Left lobe of liver (tissue), 2 donors: ENCODE data around the gene EGLN1. TPM values are rescaled to one million over a fixed set of nuclear protein-coding genes. Genes with fewer than 3 reads are reported as not detected.
A peak's percentile ranks its signal among the peaks of the same experiment; 100 is the strongest.

Source experiments
- ATAC-seq: fragments of 200-7000 bp; cut with Tn5 transposase; one replicate; pipeline ENCODE4 v1.9.1; 2020; ENCODE audit warnings: mild to moderate bottlenecking, moderate library complexity
- DNase-seq: peaks from one replicate; pipeline ENCODE4 v3.0.0-alpha.2; 2020; ENCODE audit warnings: low spot score
- total RNA-seq: library from RNA; stranded (reverse); gene quantifications from one replicate; pipeline ENCODE4 v1.2.1, GENCODE V29; 2021
- donor health status: DM: no; HTN: no; CAD: no; lungs with moderate emphysema.
- donor health status: DM: no; HTN: yes; CAD: no.

The EGLN1 gene
- total RNA-seq, 1 donor from 2014 or later: 23.6 TPM

DNA sequence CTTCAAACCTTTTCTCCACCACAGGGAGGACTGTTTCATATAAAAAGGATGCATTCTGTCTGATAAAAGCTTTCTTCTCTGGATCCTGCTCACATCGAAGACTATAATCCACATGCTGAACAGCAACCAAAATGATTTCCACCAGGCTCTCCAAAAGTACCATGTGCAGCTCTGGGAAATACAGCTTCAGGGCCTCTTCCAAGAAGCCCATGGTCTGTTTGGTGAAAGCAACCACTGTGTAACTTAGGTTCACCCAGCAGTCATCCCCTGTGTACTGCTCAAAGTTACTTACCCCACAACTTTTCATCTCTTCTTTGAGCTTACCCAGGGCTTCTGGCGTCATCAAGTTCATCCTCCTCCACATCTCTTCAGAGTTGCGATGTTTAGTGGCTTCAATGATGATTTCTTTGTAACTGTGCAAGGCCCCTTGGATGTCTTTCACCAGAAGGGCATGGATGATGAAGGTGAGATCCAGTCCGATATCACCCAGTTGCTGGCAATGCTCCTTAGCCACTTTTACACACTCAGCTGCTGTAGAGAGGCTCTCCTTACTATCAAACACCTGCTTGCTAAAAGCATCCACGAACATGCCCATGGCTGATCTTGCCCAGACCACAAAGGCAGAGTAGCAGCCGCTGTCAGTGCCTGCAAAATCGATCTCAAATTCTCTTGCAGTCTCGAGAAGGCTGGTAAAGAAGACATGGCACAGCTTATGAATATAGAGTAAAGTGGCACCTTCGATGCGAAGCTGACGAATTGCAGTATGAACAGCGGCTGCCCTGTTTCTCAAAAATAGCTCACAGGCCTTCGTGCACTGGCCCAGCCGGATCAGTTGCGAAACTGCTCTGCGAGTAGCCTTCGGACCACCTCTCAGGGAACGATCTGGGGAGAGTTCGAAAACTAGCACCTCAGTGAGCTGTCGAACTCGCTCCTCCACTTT, 86.2 kb downstream of the EGLN1 start:
- DNase-seq (no peak), ATAC-seq (no peak)

DNA sequence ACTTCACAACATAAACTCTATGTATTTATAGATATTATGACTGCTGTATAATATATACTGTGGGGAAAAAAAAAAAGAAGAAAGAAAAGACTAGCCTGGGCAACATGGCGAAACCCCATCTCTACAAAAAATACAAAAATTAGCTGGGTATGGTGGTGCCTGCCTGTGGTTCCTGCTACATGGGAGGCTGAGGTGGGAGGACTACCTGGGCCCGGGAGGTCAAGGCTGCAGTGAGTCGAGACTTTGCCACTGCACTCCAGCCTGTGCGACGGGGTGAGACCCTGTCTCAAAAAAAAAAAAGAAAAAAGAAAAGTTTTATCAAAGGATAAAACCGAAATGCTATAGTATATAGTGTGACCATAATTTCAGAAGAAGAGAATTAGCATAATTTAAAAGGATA, 87.1 kb downstream of the EGLN1 start:
- ATAC-seq: no peak

DNA sequence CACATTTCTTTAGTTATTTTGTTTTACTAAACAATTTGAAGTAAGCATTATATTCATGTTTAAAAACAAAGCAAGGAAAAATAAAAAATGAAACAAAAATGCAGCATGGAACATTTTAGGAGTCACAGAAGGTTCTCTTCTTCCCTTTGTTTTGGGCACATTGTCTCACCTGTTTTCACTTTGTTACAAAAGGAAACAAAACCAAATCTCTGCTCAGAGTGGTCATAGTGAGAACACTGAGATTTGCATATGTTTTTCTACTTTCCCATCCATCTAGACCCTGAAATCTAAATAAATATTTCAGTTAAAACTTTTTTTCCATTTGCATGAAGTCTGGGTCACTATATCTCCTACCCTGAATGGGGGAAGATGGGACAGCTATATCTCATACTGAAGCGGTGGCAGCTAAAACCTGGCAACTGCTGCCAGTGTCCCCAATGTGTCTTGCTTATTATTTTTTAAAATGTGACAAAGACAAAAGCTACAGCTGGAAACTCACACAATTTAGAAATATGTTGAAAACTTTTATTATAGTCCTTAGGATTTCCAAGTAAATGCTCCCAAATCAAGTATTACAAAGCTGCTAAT, 87.9 kb downstream of the EGLN1 start:
- DNase-seq: no peak
- no peak for ATAC-seq

More for the DNA sequence above, 87.1 kb downstream of the EGLN1 start:
- DNase-seq: no peak

DNA sequence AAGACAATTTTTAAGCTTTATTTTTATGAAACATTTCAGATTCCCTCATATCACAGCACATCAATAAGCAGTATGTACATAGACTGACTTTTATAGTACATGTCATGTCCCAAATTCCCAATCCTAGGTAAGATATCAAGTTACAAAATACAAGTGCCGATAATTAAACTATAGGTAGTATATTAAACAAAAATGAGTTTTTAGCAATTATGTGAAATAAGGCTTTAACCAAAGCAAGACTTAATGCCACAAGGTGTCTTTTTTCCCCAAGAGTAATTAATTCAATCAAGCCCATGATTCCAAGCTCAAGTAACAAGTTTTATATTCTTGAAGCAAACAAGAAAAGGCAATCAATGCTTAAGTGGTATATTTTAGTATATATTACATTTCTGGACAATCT, 89.3 kb downstream of the EGLN1 start:
- DNase-seq (no peak), ATAC-seq (no peak)

DNA sequence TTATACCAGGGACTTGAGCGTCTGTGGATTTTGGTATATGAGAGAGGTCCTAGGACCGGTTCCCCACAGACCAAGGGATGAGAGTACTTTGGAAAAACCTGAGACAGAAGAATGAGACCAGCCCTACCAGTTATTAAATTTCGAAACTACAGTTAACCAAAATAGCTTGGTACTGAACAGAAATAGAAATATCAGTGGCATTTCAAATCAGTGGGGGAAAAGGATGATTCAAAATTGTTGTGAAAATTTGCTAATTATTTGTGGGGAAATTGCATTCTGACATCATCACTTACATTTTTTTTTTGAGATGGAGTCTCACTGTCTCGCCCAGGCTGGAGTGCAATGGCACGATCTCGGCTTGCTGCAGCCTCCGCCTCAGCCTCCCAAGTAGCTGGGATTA, 92.6 kb downstream of the EGLN1 start:
- DNase-seq (no peak), ATAC-seq (no peak)

DNA sequence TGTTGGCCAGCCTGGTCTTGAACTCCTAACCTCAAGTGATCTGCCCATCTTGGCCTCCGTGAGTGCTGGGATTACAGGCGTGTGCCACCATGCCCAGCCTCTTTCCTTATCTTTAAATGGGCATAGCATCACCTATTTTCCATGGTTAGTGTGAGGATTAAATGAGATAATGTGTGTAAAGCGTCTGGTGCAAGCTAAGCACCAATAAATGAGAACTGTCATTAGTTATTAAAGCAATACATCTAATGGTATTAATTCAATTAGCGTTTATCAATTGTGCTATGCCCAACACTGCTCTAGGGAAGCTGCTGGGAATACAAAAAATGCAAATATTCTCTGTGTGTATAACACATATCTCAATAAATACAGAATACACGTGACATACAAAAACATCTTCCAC, 94.5 kb downstream of the EGLN1 start:
- DNase-seq (no peak), ATAC-seq (no peak)

DNA sequence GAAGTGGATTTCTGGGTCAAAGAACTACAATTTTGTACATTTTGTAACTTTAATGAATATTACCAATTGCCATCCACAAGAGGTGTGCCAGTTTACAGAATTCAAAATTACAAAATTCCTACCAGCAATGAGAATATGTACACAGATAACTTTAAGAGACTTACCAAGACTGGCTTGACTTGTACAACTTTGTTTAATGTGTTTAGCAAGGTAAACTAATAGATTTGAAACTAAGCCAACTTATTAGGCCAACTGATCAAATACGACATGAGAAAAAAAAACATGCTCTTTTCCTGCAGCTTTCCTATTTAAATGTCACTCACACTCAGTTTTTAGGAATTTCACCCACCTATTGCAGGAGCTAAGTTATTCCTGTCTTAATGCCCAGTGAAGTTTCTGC, 95.8 kb downstream of the EGLN1 start:
- ATAC-seq: peak; percentile 42
- DNase-seq: no peak

DNA sequence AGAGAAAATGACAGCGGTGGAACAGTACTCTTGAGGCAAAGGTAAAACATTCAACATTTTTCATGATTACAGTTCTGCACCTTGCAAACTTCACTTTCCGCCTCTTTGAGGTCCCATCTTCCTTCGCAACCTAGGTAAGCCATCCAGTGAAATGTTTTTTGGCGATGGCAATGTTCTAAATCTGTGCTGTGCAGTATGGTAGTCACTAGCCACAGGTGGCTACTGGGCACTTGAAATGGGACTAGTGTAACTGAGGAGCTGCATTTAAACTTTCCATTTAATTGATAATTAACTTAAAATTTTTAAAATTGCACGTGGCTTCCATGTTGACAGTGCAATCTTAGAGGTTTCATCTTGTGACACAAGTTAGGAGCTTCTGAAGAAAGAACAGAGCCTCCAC, 97.4 kb downstream of the EGLN1 start:
- no peak for ATAC-seq
- no peak for DNase-seq

DNA sequence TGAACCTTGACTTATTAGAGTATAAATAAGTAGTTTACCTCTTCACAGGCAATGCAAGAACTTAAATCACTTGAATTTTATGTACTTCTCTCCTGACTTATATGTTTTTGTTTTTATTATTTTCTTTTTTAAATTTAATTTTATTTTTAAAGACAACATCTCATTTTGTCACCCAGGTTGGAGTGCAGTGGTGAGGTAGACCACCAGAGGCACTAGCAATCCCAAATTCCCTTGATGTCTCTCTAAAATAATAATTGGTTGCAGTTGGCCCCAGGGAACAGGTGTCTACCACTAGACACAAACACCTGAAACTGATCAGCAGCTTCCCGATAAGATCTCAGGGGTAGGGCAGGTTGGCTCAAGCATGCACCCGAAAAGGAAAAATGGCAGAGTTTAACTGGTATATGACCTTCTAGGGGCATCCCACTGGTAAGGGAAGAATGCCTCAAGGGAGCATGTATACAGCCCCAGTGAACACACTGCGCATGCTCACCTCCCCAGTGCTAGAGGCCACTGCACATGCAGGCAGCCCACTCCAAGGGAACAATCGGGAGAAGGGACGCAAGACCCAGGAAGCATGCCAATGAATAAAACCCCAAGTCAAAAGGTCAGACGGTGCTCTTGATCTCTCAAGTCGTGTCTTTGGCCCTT, 99.1 kb downstream of the EGLN1 start:
- ATAC-seq: no peak
- DNase-seq: no peak

DNA sequence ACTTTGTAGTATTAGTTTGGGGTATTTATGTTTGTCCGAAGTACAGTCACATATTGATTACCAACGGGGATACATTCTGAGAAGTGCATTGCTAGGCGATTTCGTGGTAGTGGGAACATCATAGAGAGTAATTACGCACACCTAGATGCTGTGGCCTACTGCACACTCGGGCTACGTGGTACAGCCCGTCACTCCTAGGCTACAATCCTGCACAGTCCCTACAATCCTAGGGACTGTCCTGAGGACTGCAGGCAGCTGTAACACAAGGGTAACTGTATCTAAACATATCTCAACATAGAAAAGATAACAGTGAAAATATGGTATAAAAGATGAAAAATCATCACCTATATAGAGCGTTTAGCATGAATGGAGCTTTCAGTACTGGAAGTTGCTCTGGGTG, 103.0 kb downstream of the EGLN1 start:
- DNase-seq: no peak
- ATAC-seq: no peak

DNA sequence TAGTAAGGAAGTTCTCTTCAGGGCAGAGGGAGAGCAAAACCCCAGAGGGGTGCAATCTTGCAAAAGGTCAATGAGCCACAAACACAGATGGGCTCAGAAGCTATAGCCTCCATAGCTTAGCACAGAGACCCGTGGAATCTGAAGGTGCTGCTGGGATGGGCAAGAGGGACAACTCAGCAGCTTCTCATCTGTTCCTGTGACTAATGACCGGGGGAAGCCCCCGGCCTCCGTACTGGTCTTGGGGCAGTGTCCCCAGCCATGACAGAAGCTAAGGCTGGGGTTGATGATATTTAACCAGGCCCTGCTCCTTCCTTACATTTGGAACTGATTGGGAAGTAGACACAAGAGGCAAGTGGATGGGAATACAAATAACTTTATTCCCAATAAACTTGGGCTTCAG, 103.5 kb downstream of the EGLN1 start:
- no peak for DNase-seq
- no peak for ATAC-seq

DNA sequence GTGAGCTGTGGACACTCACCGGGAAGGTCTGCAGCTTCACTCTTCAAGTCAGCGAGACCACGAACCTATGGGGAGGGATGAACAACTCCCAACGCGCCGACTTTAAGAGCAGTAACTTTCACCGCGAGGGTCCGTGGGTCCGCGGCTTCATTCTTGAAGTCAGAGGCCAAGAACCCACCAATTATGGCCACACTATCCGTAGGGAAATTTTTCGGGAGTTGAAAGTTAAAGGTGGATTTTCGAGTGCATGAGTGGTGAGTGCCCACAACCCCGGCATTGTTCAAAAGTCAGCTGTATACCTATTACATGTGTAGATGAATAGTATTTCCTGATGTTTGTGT, 104.1 kb downstream of the EGLN1 start:
- ATAC-seq: no peak
- DNase-seq: no peak

DNA sequence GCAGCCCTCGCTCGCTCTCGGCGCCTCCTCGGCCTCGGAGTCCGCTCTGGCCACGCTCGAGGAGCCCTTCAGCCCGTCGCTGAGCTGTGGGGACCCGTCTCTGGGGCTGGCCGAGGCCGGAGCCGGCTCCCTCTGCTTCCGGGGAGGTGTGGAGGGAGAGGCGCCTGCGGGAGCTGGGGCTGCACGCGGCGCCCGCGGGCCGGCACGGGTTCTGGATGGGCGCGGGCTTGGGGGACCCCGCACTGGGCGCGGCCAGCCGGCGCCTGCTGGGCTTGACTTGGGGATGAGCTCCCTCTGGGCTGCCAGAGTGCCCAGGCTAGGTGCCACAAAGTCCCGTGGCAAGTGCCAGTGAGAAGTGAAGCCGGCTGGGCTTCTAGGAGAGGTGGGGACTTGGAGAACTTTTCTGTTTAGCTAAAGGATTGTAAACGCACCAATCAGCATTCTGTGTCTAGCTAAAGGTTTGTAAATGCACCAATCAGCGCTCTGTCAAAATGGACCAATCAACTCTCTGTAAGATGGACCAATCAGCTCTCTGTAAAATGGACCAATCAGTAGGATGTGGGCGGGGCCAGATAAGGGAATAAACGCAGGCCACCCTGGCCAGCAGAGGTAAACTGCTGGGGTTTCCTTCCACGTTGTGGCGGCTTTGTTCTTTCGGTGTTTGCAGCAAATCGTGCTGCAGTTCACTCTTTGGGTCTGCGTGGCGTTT, 104.6 kb downstream of the EGLN1 start:
- ATAC-seq: no peak

DNA sequence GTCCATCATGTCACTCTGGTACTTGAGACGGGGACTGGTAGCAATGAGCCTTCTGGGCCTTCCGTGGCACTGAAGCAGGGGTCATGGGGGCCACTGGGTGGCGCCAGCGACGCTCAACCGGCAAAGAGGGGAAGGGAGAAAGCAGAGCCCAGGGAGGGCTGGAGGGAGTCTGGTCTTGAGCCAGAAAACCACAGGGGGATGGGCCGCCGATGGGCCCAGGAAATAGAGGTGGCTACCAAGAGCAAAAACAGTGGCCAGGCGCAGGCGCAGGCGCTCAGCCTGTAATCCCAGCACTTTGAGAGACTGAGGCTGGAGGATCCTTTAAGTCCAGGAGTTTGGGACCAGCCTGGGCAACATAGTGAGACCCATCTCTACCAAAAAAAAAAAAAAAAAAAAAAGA, 106.2 kb downstream of the EGLN1 start:
- DNase-seq: no peak
- peak; percentile 83 for ATAC-seq

More for the DNA sequence above, 104.6 kb downstream of the EGLN1 start:
- DNase-seq: no peak

Other genes starting within 250 kb of the EGLN1 start
- gene GNPAT, start 181.1 kb downstream of the EGLN1 start, total RNA-seq: 19.0 TPM
- 7.1 TPM for gene EXOC8, start 84.4 kb downstream of the EGLN1 start, total RNA-seq
- gene SPRTN, start 84.0 kb downstream of the EGLN1 start, total RNA-seq: 7.0 TPM
- 13.3 TPM for gene TSNAX, start 106.4 kb upstream of the EGLN1 start, total RNA-seq
- 1.8 TPM for gene DISC1, start 204.5 kb upstream of the EGLN1 start, total RNA-seq